SJCRH30 (cell line): ENCODE results near the gene HAPSTR1. TPM values are rescaled to one million over a fixed set of nuclear protein-coding genes. Genes with fewer than 3 reads are reported as not detected.
A peak's percentile ranks its signal among the peaks of the same experiment; 100 is the strongest.

Source experiments
- DNase-seq, 2 experiments: peaks; one replicate each; pipeline ENCODE4 v3.0.0-alpha.2; 2015 to 2020
- H3K27ac ChIP-seq: fragments of 250-450 bp; sonication (Bioruptor Pico); 2 replicates; pipeline ENCODE4 v1.5.1; 2020; ENCODE audit warnings: mild to moderate bottlenecking, moderate library complexity
- H3K27me3 ChIP-seq: fragments of 250-450 bp; sonication (Bioruptor Pico); 2 replicates; pipeline ENCODE4 v1.5.1; 2020; ENCODE audit warnings: mild to moderate bottlenecking, moderate library complexity
- H3K36me3 ChIP-seq: fragments of 250-450 bp; sonication (Bioruptor Pico); 2 replicates; pipeline ENCODE4 v1.5.1; 2020; ENCODE audit warnings: mild to moderate bottlenecking, moderate library complexity
- H3K4me1 ChIP-seq: fragments of 250-450 bp; sonication (Bioruptor Pico); 2 replicates; pipeline ENCODE4 v1.5.1; 2020; ENCODE audit warnings: mild to moderate bottlenecking, moderate library complexity
- H3K4me3 ChIP-seq: fragments of 250-450 bp; sonication (Bioruptor Pico); 2 replicates; pipeline ENCODE4 v1.5.1; 2020; ENCODE audit warnings: mild to moderate bottlenecking, moderate library complexity
- H3K9me3 ChIP-seq: fragments of 250-450 bp; sonication (Bioruptor Pico); replicated peaks from 2 replicates; pipeline ENCODE4 v1.5.1; 2020; ENCODE audit warnings: mild to moderate bottlenecking, moderate library complexity
- total RNA-seq: library from RNA; depleted of rRNA; stranded (reverse); fragments of >200 nt; shearing (Covaris generic); gene quantifications from 2 replicates; pipeline ENCODE4 v1.2.3, GENCODE V29; 2014

Gene HAPSTR1
- total RNA-seq, 1 experiment from 2014 or later = 59.3 TPM

DNA sequence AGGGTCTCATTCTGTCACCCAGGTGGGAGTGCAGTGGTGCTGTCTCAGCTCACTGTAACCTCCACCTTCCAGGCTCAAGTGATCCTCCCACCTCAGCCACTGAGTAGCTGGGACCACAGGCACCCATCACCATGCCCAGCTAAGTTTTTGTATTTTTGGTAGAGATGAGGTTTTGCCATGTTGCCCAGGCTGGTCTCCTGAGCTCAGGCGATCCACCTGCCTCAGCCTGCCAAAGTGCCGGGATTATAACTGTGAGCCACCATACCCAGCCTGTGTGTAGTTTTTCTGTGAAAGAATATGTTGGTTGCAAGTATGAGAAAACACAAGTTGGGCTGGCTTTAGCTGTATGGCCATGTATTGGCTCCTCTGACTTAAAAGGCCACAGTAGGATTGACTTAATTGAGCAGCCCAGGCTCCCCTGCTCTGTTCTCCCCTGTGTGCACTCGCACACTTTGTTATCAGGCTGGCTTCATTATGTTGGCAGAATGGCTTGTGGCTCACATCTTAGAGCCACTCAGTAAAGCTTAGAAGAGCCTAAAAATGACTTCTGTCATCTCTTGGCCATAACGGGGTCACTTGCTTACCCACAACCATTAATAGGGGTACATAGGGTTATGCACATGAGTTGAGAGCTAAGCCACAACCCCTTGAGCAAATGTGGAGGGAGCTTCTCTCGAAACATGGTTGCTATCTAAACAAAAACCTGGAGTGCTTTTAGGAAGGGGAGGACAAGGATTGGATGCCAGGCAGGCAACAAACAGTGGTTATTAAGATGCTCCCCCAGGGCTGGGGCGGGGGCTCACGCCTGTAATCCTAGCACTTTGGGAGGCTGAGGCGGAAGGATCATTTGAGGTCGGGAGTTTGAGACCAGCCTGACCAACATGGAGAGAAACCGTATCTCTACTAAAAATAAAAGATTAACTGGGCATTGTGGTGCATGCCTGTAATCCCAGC, 6.1 kb downstream of the HAPSTR1 start:
- H3K9me3 ChIP-seq = no peaks in the 10 kb centered on the region
- H3K4me1 ChIP-seq = peaks cover 18% of the 10 kb centered on the region
- H3K4me3 ChIP-seq = no peak overlapping the region
- no peak overlapping the region for H3K27ac ChIP-seq
- H3K36me3 ChIP-seq = peaks cover 88% of the 10 kb centered on the region
- DNase-seq = no peak
- H3K27me3 ChIP-seq = no peaks in the 10 kb centered on the region

DNA sequence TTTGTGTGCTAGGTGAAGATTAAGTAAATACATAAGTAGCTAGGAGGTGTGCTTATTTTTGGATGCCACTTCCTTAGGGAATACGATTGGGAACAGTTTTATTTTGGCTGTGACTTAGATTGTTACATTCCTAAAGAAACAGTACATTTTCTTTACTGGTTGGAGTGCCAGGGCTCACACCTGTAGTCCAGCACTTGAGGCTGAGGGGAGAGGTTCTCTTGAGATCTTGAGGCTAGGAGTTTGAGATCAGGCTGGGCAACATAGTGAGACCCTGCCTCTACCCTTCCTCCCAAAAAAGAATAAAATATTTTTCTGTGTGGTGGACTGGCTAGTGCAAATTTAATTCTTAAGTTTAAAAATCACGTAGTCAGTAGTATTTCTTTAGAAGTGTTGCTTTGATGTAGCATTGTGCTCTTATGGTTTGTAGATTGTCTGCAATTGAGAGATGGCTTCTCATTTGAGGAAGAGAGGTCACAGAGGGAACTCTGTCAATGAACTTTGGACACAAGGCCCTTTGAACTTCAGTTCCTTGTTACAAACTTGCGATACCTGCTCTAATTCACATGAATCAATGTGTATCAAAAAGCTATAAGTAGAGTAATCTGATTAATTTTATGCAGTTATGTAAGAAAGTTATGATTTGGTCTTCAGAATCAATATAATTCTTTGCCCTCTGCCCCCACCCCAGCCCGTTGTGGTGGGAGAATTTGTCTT, 7.1 kb downstream of the HAPSTR1 start:
- Histone ChIP-seq H3K4me3 (no peak overlapping the region), H3K9me3 (no peaks in the 10 kb centered on the region), H3K27me3 (no peaks in the 10 kb centered on the region), H3K27ac (no peak overlapping the region), H3K36me3 (peaks cover 91% of the 10 kb centered on the region), H3K4me1 (peaks cover 18% of the 10 kb centered on the region)
- no peak for DNase-seq

DNA sequence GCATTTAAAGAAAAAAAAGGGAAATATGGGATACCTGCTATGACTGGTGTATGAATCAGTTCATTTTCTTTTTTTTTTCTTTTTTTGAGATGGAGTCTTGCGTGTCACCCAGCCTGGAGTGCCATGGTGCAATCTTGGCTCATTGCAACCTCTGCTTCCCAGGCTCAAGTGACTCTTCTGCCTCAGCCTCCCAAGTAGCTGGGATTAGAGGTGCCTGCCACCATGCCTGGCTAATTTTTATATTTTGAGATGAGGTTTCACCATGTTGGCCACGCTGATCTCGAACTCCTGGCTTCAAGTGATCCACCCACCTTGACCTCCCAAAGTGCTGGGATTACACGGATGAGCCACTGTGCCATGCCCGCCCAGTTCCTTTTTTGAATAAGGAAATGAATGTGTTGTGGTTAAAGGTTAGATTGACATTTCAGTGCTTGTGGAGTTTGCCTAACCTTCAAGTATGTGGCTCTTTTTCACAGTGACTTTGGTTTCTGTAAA, 7.7 kb downstream of the HAPSTR1 start:
- H3K9me3 ChIP-seq = no peaks in the 10 kb centered on the region
- peaks cover 13% of the 10 kb centered on the region for H3K4me1 ChIP-seq
- H3K36me3 ChIP-seq = peaks cover 91% of the 10 kb centered on the region
- no peaks in the 10 kb centered on the region for H3K27me3 ChIP-seq
- no peak overlapping the region for H3K4me3 ChIP-seq
- no peak overlapping the region for H3K27ac ChIP-seq
- DNase-seq = no peak

DNA sequence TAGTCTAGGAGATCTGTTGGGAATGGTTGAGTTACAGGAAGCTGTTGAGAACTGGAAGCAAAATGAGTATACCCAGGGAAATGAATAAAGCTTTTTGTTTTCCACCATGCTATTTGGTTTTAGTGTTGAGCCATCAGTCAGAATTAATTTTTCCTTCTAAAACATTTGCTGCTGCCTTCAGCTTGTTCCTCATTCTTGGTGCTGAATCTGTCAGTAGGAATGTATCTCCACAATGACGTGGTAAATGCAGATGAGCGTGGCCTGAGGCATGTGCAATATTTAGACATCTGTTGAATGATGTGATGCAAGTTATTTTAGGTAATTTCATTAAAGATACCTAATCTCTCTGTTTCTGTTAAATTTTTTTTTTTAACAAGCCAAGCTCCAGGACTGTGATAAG, 10.9 kb downstream of the HAPSTR1 start:
- peak in 1 of 2 experiments; percentile 12 for DNase-seq
- H3K27me3 ChIP-seq = no peaks in the 10 kb centered on the region
- H3K36me3 ChIP-seq = peaks cover 95% of the 10 kb centered on the region
- peak overlapping the region; percentile 14; the same call in 1 of the 2 replicates for H3K27ac ChIP-seq
- H3K4me3 ChIP-seq = no peak overlapping the region
- H3K9me3 ChIP-seq = no peaks in the 10 kb centered on the region
- peaks cover 6% of the 10 kb centered on the region for H3K4me1 ChIP-seq

DNA sequence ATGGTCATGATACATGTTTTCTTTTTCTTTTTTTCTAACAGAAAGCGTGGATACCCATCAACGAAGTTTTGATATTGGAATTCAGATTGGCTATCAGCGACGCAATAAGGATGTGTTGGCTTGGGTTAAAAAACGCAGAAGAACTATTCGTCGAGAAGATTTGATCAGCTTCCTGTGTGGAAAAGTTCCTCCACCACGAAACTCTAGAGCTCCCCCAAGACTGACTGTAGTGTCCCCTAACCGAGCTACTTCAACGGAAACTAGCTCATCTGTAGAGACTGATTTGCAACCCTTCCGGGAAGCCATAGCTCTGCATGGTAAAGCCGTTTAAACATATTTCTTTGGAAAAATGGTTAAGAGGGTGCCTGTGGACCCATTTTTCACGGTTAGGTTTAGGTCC, 11.5 kb downstream of the HAPSTR1 start:
- H3K9me3 ChIP-seq = no peaks in the 10 kb centered on the region
- H3K36me3 ChIP-seq = peaks cover 91% of the 10 kb centered on the region
- no peak overlapping the region; the same call in 1 of the 2 replicates for H3K27ac ChIP-seq
- no peak overlapping the region for H3K4me3 ChIP-seq
- DNase-seq = no peak
- peaks cover 6% of the 10 kb centered on the region for H3K4me1 ChIP-seq
- H3K27me3 ChIP-seq = no peaks in the 10 kb centered on the region

DNA sequence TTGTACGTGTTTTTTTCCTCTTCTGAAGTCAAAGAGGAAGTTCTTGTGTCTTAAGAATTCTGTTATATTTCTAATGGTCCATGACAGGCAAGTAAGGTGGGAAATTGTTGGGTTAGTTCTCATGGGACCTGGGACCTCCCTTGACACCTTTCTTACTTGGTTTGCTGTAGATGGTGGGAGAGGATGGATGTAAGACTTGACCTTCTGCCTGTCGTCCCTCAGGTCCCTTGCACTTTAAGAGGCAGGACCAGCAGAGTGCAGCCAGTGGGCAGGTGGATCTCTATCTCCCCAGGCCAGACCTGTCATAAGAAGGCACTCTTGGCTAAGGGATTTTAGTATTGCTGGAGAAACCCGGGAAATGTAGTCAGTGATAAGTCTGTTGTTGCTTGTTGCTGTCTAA, 12.1 kb downstream of the HAPSTR1 start:
- peaks cover 6% of the 10 kb centered on the region for H3K4me1 ChIP-seq
- H3K27ac ChIP-seq = no peak overlapping the region
- peaks cover 91% of the 10 kb centered on the region for H3K36me3 ChIP-seq

DNA sequence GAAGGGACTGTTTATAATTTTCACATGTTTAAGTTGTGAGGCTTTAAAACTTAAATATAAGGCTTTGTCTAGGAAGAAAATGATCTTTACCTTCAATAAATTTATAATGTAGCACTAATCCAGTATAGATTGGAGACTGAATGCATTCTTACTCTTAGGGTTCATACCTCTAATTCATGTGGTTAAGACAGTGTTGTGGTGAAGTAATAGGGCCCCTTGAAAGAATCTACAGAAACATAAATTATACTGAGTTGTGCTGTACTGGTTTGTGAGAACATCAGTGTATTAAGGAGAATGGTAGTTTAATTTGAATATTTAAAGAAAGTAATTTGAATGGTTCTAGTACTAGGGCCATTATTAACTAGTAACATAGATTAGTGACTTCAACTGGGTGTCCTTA, 13.7 kb downstream of the HAPSTR1 start:
- H3K27me3 ChIP-seq = no peaks in the 10 kb centered on the region
- DNase-seq = no peak
- no peak overlapping the region for H3K4me3 ChIP-seq
- peaks cover 91% of the 10 kb centered on the region for H3K36me3 ChIP-seq
- no peak overlapping the region for H3K27ac ChIP-seq
- H3K9me3 ChIP-seq = no peaks in the 10 kb centered on the region
- H3K4me1 ChIP-seq = peaks cover 6% of the 10 kb centered on the region

More for the DNA sequence above, 12.1 kb downstream of the HAPSTR1 start:
- DNase-seq = no peak
- no peaks in the 10 kb centered on the region for H3K27me3 ChIP-seq
- no peaks in the 10 kb centered on the region for H3K9me3 ChIP-seq
- no peak overlapping the region for H3K4me3 ChIP-seq

DNA sequence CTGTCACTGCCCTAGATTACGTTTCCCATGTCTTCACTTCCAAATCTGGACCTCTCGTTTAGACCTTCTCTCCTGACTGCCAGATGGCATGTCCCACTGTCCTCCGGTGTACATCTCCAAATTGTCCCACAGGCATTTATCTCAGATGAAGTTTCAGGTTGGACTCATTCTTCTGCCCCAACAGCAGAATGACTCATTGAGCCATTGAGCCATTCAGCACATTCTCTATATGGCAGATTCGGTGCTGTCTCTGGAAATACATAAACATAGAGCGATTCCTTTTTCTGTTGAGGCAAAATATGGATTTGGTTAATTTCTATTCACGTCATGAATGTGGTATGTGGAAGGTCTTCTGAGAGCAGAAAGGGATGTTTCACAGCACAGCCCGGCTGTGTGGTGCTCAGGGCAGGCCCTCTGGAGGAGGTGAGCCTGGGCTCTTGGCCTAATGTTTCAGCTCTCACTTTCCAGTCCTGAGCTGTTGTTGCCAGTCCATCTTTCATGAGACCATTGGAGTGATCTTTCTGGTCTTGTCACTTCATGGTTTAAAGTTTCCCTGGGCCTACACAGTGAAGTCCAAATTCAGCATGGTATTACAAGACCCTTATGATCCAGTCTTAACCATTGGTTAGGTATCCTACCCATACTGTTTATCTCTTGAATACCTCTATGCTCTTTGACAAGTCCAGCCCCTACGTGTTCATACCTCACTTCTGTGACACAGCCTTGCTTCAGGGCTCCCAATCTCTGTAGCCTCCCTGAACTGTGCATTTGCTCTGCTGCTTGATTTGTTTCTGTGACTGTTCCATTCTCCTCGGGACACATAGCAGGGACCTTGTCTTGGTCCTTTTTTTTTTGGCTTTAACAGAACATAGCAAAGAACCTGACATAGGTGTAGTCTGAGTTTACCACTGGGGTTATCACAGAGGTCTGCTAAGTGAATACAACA, 15.9 kb downstream of the HAPSTR1 start:
- Histone ChIP-seq H3K4me1 (no peaks in the 10 kb centered on the region; the same call in 1 of the 2 replicates), H3K27ac (no peak overlapping the region)

DNA sequence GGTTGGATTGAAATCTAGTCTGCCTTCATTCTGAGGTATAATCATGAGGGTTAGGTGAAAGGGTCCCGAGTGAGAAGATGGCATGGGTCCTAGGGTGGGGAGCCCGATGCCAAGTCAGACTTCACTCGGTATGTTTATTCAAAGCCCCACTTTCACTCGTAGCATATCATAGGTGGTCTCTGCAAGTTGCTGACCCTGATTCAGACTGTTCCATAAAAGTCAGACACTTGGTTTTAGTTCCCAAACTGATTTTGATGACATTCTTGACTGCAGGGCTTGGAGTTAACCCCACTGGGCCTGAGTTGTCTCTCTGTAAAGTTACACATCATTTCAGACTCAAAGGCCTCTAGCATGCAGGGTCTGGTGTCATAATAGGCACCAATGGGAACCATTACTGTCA, 17.8 kb downstream of the HAPSTR1 start:
- Histone ChIP-seq H3K9me3 (no peaks in the 10 kb centered on the region), H3K27ac (no peak overlapping the region), H3K27me3 (no peaks in the 10 kb centered on the region), H3K4me3 (no peak overlapping the region), H3K4me1 (no peaks in the 10 kb centered on the region), H3K36me3 (peaks cover 67% of the 10 kb centered on the region)
- no peak for DNase-seq

More for the DNA sequence above, 15.9 kb downstream of the HAPSTR1 start:
- no peaks in the 10 kb centered on the region for H3K27me3 ChIP-seq
- DNase-seq = no peak
- peaks cover 79% of the 10 kb centered on the region for H3K36me3 ChIP-seq
- H3K4me3 ChIP-seq = no peak overlapping the region
- no peaks in the 10 kb centered on the region for H3K9me3 ChIP-seq

DNA sequence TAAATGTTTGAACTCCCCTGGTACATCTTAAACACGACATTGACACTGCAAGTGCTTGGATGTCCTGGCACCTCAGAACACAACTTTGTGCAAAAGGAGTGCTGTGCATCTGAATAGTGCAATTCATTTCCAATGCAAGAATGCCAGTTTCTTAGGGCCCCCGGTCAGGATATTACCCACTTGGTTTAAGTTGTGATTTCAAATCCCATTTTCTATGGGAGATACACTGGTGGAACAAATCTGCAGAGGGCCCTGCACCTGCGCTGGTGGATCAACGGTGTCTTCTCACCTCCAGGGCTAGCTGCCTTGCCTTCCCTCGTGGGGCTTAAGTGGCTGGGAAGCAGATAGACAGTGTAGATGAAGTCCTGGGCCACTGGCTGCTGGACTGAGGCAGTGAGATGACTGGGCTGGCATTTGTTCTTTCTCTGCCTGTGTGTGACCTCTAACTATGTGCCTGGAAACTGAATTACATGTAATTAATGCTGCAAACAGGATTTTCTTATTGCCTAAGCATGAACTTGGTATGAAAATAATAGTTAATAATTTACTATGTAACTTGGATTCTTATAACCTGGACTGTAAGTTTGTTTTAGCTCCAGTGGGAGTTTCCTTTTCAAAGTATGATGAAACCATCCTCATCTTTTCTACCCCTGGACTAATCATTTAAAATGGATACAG, 20.9 kb downstream of the HAPSTR1 start:
- no peak overlapping the region for H3K27ac ChIP-seq
- no peak for DNase-seq
- no peaks in the 10 kb centered on the region for H3K27me3 ChIP-seq
- peaks cover 54% of the 10 kb centered on the region for H3K36me3 ChIP-seq
- no peaks in the 10 kb centered on the region for H3K9me3 ChIP-seq
- no peak overlapping the region for H3K4me3 ChIP-seq
- H3K4me1 ChIP-seq = no peaks in the 10 kb centered on the region

DNA sequence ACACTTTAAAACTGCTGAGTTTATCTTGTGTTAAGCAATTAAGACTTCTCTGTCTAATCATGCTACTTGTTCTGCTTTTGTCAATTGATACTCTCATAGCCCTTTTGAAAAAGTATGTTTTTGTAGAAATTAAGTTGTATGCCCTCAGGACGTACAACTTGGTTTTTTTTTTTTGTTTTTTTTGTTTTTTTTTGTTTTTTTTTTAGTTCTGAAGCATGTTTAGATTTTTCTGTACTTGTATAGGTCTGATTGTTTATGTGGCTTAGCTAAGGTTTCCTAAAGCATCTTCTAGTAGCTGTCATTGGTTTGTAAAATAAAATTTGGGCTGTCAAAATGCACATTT, 21.4 kb downstream of the HAPSTR1 start:
- Histone ChIP-seq H3K4me3 (no peak overlapping the region), H3K27ac (no peak overlapping the region), H3K9me3 (no peaks in the 10 kb centered on the region), H3K27me3 (no peaks in the 10 kb centered on the region), H3K4me1 (no peaks in the 10 kb centered on the region), H3K36me3 (peaks cover 59% of the 10 kb centered on the region)
- DNase-seq = no peak

DNA sequence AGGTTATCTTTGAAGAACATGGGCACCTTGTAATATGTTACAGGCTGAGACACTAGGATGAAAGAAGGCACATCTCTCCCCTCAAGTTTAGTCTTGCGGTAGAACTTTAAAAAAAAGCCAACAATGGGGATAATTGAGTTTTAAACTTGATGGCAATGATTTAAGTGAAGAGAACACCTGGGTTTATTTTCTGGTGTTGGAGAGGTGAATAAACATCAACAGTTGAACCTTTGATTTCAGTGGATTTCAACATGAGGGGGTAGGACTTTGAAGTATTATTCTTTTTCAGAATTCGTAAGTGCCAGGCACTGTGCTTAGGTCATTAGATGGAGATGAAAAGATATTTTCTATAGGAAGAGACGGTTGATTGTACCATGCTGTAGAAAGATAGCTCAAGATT, 22.3 kb downstream of the HAPSTR1 start:
- H3K27me3 ChIP-seq = no peaks in the 10 kb centered on the region
- no peak overlapping the region for H3K4me3 ChIP-seq
- H3K9me3 ChIP-seq = no peaks in the 10 kb centered on the region
- H3K36me3 ChIP-seq = peaks cover 59% of the 10 kb centered on the region
- no peaks in the 10 kb centered on the region for H3K4me1 ChIP-seq
- H3K27ac ChIP-seq = no peak overlapping the region
- no peak for DNase-seq

DNA sequence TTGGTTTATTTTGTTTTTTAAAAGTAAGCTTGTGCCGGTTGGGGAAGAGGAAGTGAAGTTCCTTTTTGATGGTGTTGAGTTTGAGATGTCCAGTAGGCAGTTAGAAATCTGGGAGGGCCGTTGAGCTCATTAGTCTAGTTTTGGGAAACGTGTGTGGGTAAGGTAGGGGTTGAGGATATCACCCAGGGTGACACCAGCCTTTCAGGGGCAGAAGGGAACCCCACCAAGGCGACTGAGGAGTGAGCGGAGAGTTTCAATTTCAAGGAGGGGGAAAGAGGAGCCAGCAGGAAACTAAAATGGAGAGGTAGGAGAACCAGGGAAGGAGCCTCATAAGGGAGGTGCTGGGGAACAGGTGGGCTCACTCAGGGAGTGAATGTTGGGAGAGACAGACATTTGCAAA, 22.7 kb downstream of the HAPSTR1 start:
- Histone ChIP-seq H3K4me1 (no peaks in the 10 kb centered on the region), H3K4me3 (no peak overlapping the region), H3K27me3 (no peaks in the 10 kb centered on the region), H3K9me3 (no peaks in the 10 kb centered on the region), H3K27ac (no peak overlapping the region), H3K36me3 (peaks cover 55% of the 10 kb centered on the region)
- no peak for DNase-seq

DNA sequence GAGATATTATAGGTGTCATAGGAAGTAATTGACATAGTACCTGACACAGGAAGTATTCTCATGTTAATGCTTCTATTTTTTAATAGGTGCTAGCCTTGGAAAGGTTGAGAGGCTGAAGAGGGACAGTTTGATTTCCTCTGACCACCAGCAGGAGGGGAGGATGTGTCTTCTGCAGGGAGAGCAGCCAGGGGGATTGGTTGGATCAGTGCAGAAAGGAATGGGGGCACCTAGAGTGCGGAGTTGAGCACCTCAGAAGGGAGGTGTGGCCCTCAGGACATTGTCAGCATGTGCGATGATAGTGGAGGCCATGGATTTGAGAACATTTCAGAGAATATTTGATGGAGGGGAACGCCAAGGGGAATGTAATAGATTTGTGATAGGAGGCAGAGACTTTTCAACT, 23.4 kb downstream of the HAPSTR1 start:
- peaks cover 48% of the 10 kb centered on the region for H3K36me3 ChIP-seq
- H3K27ac ChIP-seq = no peak overlapping the region
- H3K27me3 ChIP-seq = no peaks in the 10 kb centered on the region
- no peak overlapping the region for H3K4me3 ChIP-seq
- DNase-seq = no peak
- H3K4me1 ChIP-seq = no peaks in the 10 kb centered on the region
- no peaks in the 10 kb centered on the region for H3K9me3 ChIP-seq
